NCI-H1417 treated with DMSO at 0.1 percent for 48 hours (cell line): ENCODE measurements around the gene MPV17L.
"Not testable (repeated sequence)": the region's sequence is repeated elsewhere in the genome, so short reads cannot be mapped to it uniquely, and the experiment has no call there.

Experiments used
- DNase-seq: peaks from one replicate; lab custom pipeline; 2025; lab: John Stamatoyannopoulos, UW

Gene MPV17L

DNA sequence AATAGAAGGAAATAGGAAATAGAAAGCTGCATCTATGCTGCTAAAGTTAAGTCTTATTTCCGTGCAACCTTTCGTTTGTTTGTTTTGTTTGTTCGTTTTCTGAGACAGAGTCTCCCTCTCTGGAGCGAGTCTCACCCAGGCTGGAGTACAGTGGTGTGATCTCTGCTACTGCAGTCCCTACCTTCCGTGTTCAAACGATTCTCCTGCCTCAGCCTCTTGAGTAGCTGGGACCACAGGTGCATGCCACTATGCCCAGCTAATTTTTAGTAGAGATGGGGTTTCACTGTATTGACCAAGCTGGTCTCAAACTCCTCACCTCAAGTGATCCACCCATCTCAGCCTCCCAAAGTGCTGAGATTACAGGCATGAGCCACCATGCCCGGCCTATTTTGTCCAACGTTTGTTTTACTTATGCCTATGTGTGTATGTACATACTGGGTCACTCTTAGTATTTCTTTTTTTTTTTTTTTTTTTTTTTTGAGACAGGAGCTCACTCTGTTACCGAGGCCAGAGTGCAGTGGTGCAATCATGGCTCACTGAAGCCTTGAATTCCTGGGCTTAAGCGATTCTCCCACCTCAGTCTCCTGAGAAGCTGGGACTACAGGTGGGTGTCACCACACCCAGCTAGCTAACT lies 55.7 kb downstream of the MPV17L start:
- DNase-seq = no peak

DNA sequence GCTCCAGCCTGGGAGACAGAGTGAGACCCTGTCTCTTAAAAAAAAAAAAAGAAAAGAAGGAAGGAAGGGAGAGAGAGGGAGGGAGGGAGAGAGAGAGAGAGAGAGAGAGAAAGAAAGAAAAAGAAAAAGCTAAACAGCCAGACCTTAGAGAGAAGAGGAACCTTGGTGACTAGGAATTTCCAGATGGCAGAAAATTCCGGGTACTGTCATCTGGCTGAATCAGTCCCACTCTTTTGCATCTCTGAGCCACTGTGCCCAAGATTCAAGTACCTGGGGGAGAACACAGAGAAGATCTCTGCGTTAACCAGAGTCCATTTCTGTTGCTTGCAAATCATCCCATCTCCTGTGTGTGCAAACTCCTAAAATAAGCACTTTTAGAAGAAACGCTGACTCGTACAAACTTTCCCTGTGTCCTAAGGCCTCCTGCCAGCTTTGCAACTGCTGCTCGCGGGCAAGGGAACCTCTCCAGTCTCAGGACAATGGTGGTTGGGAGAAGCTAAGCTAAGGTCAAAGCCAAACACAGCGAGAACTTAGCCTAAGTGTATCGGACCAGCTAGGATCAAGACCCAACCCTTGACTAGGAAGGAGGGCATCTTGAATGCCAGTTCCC lies 56.8 kb downstream of the MPV17L start:
- DNase-seq = no peak

DNA sequence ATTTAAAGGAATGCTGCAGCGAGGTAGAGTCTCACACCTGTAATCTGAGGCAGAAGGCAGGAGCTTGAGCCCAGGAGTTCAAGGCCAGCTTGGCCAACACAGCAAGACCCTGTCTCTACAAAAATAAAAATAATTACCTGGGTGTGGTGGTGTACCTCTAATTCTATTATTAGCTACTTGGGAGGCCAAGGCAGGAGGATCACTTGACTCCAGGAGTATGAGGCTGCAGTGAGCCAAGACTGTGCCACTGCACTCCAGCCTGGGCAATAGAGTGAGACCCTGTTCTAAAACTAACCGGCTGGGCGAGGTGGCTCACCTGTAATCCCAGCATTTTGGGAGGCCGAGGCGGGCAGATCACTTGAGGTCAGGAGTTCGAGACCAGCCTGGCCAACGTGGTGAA lies 57.7 kb downstream of the MPV17L start:
- DNase-seq = not testable (repeated sequence)

DNA sequence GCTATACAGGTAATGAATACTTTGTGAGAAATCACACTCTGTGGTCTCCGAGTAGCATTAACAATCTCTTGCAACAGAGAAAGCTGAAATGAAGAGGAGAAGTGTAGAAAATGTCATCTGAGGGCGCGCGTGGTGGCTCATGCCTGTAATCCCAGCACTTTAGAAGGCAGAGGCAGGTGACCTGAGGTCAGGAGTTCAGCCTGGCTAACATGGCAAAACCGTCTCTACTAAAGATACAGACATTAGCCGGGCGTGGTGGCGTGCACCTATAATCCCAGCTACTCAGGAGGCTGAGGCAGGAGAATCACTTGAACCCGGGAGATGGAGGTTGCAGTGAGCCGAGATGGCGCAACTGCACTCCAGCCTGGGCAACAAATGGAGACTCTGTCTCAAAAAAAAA lies 59.4 kb downstream of the MPV17L start:
- not testable (repeated sequence) for DNase-seq

DNA sequence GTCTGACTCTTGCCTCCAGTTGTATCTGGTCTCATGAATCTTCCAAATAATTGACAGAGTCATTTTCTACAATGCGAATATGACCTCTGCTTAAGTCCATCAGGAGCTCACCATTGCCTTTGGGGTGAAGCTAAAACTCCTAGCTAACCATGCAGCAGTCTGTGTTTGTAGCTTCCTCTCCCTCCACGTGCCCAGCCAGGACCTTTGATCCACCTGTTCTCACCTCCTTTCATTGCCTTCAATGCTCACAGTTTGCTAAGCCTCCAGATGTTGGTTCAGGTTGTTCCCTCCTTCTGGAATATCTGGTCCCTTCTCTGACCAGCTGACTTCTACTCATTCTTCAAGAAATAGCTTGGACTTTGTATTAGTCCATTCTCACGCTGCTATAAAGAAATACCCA lies 61.8 kb downstream of the MPV17L start:
- DNase-seq = no peak

DNA sequence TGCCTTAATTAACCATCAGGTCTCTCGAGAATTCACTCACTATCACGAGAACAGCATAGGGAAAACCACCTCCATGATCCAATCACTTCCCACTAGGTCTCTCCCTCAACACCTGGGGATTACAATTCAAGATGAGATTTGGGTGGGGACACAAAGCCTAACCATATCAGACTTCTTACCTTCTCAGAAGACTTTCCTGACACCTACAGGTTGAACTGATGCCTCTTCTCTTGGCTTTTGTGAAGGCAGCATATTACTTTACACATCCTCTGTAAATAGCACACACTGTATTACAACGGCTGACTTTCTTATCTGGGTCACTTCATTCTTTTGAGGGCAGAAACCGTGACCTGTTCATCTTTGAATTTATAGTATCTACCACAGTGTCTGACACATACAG lies 62.4 kb downstream of the MPV17L start:
- DNase-seq = no peak

- DNase-seq = no peak
Observed at GRCh38 chr16:15459791-15460190, 64.2 kb downstream of the MPV17L start.

DNA sequence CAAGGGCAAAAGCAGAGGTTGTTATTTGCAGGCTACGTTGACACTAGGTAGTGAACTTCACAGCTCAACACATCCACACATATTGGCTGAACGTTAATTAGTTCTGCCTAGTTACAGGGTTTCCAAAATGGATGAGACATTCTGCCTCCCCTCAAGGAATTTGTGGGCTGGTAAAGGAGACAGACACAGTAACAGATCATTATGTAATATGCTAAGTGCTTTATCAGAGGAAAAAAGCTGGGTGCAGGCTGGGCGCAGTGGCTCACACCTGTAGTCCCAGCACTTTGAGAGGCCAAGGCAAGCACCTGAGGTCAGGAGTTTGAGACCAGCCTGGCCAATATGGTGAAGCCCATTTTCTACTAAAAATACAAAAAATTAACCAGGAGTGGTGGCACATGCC lies 65.0 kb downstream of the MPV17L start:
- no peak for DNase-seq

- DNase-seq = no peak
Observed at GRCh38 chr16:15461376-15461775, 65.8 kb downstream of the MPV17L start.
